ENCODE data around the gene GRIN2A. TPM values are rescaled to one million over a fixed set of nuclear protein-coding genes. Genes with fewer than 3 reads are reported as not detected.

Gene GRIN2A
- total and polyA plus RNA-seq, 2 donors (not counting 3 experiments of a cell fraction or from before 2014, with no cell fraction given): not detected

DNA sequence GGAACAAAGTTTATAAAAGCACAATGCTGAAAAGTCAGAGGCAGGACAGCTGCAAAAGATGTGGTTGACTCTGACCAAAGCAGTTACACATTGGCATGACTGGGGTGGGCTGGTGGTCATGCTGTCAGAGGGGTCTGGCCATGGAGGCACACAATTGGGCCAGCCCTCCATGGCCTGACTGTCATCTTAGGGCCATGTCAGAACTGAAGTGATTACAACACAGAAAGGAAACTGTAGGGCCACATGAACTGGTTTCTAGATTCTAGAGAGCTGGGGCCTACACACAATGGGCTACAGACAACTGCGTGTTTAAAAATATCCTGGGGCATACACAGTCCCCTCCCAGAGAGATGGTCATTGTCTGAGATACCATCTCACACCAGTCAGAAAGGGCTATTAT is 380.6 kb downstream of the GRIN2A start:
- CTCF ChIA-PET: no interaction called here
- dilution Hi-C loops (cut with MboI; ENCODE audit: extremely low pct_ligation_motif_present, low sequenced_read_pairs): no loop called here
- BruUV-seq (replicated peaks): no TSS peak

More for the DNA sequence above, 380.6 kb downstream of the GRIN2A start:
- no peak overlapping the region for H2AFZ ChIP-seq (ENCODE audit: low read depth, low read length)
- TF ChIP-seq GATA2 (IDR thresholded peaks at IDR 0.05; ENCODE audit: insufficient read depth, insufficient read length, low read depth, low read length): no peak
- TF ChIP-seq, protein P1, sequence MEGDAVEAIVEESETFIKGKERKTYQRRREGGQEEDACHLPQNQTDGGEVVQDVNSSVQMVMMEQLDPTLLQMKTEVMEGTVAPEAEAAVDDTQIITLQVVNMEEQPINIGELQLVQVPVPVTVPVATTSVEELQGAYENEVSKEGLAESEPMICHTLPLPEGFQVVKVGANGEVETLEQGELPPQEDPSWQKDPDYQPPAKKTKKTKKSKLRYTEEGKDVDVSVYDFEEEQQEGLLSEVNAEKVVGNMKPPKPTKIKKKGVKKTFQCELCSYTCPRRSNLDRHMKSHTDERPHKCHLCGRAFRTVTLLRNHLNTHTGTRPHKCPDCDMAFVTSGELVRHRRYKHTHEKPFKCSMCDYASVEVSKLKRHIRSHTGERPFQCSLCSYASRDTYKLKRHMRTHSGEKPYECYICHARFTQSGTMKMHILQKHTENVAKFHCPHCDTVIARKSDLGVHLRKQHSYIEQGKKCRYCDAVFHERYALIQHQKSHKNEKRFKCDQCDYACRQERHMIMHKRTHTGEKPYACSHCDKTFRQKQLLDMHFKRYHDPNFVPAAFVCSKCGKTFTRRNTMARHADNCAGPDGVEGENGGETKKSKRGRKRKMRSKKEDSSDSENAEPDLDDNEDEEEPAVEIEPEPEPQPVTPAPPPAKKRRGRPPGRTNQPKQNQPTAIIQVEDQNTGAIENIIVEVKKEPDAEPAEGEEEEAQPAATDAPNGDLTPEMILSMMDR (IDR thresholded peaks at IDR 0.05; ENCODE audit: extremely low read depth in 1 of 2, insufficient read depth in 1 of 2, low read depth in 1 of 2, low read length in 2 of 2): no peak
- no peak for TF ChIP-seq FOS (IDR thresholded peaks at IDR 0.05; ENCODE audit: borderline replicate concordance, insufficient read depth, low read length)
- no peak for TF ChIP-seq MYC (IDR thresholded peaks at IDR 0.05; ENCODE audit: low read depth, low read length)
- no peak for TF ChIP-seq JUN (IDR thresholded peaks at IDR 0.05; ENCODE audit: borderline replicate concordance, insufficient read depth, insufficient read length, low read depth)
- TF ChIP-seq EZH2 (IDR thresholded peaks at IDR 0.05; ENCODE audit: borderline replicate concordance, low read depth, low read length, severe bottlenecking): no peak
- TF ChIP-seq, protein P2, sequence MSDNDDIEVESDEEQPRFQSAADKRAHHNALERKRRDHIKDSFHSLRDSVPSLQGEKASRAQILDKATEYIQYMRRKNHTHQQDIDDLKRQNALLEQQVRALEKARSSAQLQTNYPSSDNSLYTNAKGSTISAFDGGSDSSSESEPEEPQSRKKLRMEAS (IDR thresholded peaks at IDR 0.05; ENCODE audit: insufficient read depth, insufficient read length): no peak
- TF ChIP-seq POLR2AphosphoS5 (IDR thresholded peaks at IDR 0.05; ENCODE audit: insufficient read depth, low read depth, low read length): no peak
- peaks cover 19% of the 10 kb centered on the region for H3K4me1 ChIP-seq (ENCODE audit: control insufficient read depth, extremely low read depth, insufficient read depth, low read length)
- H3K4me3 ChIP-seq (replicated peaks in 1 of 3; ENCODE audit: insufficient read depth in 1 of 3, low read depth in 1 of 3, low read length in 3 of 3): no peak overlapping the region
- intact Hi-C loops (cut with micrococcal nuclease): no loop called here
- no peaks in the 10 kb centered on the region for H3K9me1 ChIP-seq (replicated peaks; ENCODE audit: control insufficient read depth, extremely low read depth, insufficient read depth, low read length)
- H3K79me2 ChIP-seq (ENCODE audit: control insufficient read depth, insufficient read depth, low read length): no peaks in the 10 kb centered on the region
- H4K20me1 ChIP-seq (replicated peaks; ENCODE audit: control insufficient read depth, extremely low read depth, insufficient read depth, low read length): no peaks in the 10 kb centered on the region
- POLR2A ChIA-PET: no interaction called here
- no peaks in the 10 kb centered on the region for H3K9me3 ChIP-seq (replicated peaks; ENCODE audit: control insufficient read depth, insufficient read depth, low read length)
- DNase-seq (ENCODE audit: low read depth, low spot score) (no peak), FAIRE-seq (no peak)
- no peak overlapping the region for H3K9ac ChIP-seq (replicated peaks; ENCODE audit: extremely low read depth, insufficient read depth, low read length)
- no peak overlapping the region for H3K27ac ChIP-seq (ENCODE audit: insufficient read depth, low read depth, low read length)
- H3K36me3 ChIP-seq (ENCODE audit: control insufficient read depth in 2 of 2, extremely low read depth in 1 of 2, insufficient read depth in 2 of 2, low read length in 2 of 2): no peaks in the 10 kb centered on the region
- no peak overlapping the region for H3K4me2 ChIP-seq (ENCODE audit: insufficient read depth, low read length)
- H3K27me3 ChIP-seq (ENCODE audit: control insufficient read depth in 2 of 2, insufficient read depth in 2 of 2, low read length in 2 of 2): no peaks in the 10 kb centered on the region
